Iris pigment epithelial cell (primary cell): Measurements from ENCODE around the gene TMEM87A.

ENCODE experiments used
- DNase-seq: peaks from one replicate; pipeline ENCODE4 v3.0.0-alpha.2; 2011; ENCODE audit warnings: low read depth

TMEM87A gene

GRCh38 chr15:42203891-42204290 is 69.3 kb downstream of the TMEM87A start:
- DNase-seq, result peak; percentile 31

- DNase-seq, result no peak
These were observed 70.6 kb downstream of the TMEM87A start for GRCh38 chr15:42202653-42203052.

GRCh38 chr15:42201801-42202200 is 71.4 kb downstream of the TMEM87A start:
- DNase-seq, result no peak

- DNase-seq, result no peak
These were observed 74.1 kb downstream of the TMEM87A start for GRCh38 chr15:42199126-42199525.

- DNase-seq, result no peak
These were observed 74.7 kb downstream of the TMEM87A start for GRCh38 chr15:42198516-42198915.

DNA sequence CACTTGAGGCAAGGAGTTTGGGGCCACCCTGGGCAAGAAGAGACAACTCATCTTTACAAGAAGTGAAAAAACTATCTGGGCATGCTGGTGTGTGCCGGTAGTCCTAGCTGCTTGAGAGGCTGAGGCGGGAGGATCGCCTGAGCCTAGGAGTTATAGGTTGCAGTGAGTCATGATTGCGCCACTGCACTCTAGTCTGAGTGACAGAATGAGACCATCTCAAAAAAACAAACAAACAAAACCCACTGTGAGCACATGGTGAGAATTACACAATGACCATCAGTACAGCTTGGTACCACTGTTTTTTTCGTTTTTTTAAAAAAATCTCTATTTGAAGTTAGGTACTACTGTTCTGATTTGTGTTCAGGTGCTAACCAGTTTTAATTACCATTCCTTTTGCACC is 78.7 kb downstream of the TMEM87A start:
- peak; percentile 91 for DNase-seq

DNA sequence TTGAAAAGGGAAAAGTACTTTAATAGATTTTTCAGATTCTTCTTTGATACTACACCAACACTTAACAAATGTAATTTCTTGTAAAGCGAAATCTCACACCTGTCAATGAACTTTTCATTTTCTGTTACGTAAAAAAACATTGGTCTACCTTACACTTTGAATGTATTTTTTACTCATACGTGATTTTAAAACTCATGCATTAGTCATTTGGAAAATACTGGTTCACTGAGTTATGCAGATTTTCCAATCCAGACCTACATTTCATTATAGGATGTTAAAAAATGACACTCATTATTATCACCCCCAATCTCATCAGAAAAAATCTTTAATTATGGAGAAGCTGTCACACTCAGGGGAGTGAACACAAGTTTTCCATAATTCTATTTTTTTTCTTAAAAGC is 79.8 kb downstream of the TMEM87A start:
- DNase-seq, result no peak

GRCh38 chr15:42191610-42192346 is 81.5 kb downstream of the TMEM87A start:
- DNase-seq, result no peak

- no peak for DNase-seq
These were observed 82.9 kb downstream of the TMEM87A start for GRCh38 chr15:42190370-42190769.

- no peak for DNase-seq
These were observed 87.4 kb downstream of the TMEM87A start for GRCh38 chr15:42185801-42186200.

DNA sequence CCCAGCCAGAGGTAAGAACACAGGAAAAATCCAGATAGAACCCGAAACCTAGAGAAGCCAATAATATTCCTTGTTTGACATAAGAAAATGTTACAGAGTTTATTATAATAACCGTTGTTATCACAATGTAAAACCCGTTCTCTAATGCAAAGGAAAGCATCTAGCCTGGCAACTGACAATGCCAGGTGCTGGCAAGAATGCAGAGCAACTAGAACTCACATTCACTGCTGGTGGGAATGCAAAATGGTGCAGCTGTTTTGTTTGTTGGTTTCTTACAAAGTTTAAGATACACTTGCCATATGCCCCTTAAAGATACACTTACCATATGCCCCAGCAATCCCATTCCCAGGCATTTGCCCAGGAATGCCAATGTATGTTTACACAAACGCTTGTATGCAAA is 88.5 kb downstream of the TMEM87A start:
- DNase-seq, result no peak

- DNase-seq, result no peak
These were observed 88.9 kb downstream of the TMEM87A start for GRCh38 chr15:42184296-42184695.

GRCh38 chr15:42182961-42183360 is 90.3 kb downstream of the TMEM87A start:
- DNase-seq, result no peak

DNA sequence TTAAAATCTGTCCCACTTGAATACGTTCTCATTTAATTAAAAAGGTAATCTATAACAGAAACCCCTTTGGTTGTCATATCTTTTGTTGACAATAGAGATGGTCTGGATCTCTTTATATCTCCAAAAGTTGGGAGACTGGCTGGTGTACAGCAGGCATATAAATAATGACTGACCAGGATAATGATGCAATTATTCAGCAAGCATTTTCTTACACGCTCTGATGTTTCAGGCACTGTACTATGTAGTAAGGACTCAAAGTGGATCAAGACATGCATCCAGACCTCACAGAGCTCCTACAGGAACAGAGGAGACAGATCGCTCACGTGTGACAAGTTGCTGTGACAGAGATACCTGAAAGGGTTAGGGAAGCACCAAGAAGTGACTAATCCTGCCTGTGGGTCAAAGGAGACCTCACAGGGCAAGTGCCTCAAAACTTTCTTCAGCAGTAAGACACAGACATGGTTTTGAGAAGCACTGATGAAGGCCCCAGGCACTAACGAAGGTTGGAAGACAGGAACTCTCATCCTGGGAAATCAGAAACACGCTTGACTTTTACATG is 90.8 kb downstream of the TMEM87A start:
- DNase-seq, result no peak

DNA sequence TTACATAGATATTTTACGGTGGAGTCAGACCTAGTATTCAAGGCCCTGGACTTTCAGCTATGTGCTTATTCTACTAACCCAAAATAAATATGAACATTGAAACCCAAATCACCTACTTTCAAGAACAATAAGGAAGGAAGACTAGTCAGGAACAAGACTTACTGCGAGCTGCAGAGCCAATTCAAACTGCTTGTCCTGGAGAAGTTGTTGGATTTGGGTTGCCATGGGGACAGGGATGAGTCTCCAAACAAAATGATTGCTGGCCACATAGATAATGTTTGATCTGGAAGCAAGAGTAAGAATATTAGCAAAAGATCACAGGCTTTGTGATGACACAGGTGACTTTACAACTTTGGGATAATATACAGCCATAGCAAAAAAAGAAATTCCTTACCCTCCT is 95.2 kb downstream of the TMEM87A start:
- DNase-seq, result no peak

- no peak for DNase-seq
These were observed 97.6 kb downstream of the TMEM87A start for GRCh38 chr15:42175671-42176070.

- DNase-seq, result no peak
These were observed 100.8 kb downstream of the TMEM87A start for GRCh38 chr15:42172475-42172874.

GRCh38 chr15:42171795-42172194 is 101.4 kb downstream of the TMEM87A start:
- DNase-seq, result no peak

GRCh38 chr15:42171122-42171521 is 102.1 kb downstream of the TMEM87A start:
- DNase-seq, result no peak

GRCh38 chr15:42166225-42166940 is 106.8 kb downstream of the TMEM87A start:
- no peak for DNase-seq

- DNase-seq, result peak; percentile 42
These were observed 108.1 kb downstream of the TMEM87A start for GRCh38 chr15:42165106-42165505.

- DNase-seq, result no peak
These were observed 109.2 kb downstream of the TMEM87A start for GRCh38 chr15:42163947-42164550.

- DNase-seq, result no peak
These were observed 109.9 kb downstream of the TMEM87A start for GRCh38 chr15:42163291-42163690.
